ENCODE data around the gene FBXO31.
A peak's percentile ranks its signal among the peaks of the same experiment; 100 is the strongest.

FBXO31 gene

DNA sequence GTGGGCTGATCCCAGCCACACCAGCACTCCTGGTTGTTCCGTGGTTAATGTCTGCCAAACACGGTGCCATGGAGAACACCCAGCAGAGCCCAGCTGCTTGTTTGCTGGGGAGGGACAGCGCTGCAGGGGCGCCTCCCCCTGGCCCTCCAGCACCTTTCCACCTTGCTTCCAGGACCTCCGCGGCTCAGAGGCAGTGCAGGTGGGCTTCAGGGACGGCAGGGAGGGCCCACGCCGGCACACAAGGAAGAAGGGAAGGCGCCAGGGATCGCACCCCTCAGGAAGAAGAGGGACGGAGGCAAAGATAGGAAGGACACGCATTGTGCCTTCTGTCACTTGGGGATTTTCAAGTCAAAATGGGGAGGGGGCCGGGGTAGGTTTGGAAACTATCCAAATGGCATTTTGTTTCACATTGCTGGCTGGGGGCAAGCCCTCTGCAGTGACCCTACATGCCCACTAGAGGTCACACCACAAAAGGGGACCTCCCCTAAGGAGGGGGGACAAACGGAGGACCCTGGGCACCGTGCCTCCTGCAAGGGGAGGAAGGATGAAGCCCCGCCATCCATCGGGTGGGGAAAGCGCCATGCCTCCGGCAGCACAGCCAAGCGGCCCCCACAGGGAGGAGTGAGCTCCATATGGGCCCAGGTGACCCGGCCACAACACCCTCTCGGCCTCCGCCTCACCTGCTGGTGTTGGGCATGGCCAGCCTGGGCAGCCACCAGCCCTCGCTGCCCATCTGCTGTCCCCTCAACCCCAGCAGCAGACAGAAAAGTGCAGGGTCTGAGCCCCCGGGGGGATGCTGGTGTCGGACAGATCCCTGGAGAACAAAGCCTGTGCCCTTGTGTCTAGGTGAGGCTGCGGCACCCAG is 58.9 kb downstream of the FBXO31 start:
- peak; percentile 31 for DNase-seq

DNA sequence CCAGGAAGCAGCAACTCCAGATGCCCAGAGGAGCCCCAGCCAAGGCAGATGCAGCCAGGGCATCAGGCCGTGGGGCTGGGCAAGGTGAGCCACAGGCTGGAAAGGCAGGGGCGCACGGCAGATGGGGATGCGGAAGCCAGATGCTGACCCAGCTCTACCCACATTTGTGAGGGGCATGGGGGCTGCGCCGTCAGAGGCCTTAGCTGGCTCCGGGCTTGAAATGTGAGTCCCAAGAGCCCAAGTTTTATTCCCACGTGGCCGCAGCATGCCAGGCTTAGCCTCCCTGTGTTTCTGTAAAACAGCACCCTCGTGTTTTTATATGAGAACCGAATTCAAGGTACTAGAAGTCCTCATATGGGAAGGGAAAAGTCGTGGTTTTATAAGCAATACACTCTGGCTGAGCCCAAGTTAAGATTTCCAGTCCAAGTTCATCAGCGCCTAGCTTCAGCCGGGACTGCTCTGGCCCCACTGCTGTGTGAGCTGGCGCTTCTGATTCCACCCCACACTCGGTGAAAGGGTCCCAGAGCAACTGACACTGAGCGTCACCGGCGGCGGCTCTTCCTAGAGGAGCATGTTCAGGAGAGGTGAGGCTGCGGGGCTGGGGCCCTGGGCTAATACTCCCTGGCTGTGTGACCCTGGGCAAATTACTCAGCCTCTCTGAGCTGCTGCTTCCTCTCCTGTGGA is 59.7 kb downstream of the FBXO31 start:
- DNase-seq = no peak

DNA sequence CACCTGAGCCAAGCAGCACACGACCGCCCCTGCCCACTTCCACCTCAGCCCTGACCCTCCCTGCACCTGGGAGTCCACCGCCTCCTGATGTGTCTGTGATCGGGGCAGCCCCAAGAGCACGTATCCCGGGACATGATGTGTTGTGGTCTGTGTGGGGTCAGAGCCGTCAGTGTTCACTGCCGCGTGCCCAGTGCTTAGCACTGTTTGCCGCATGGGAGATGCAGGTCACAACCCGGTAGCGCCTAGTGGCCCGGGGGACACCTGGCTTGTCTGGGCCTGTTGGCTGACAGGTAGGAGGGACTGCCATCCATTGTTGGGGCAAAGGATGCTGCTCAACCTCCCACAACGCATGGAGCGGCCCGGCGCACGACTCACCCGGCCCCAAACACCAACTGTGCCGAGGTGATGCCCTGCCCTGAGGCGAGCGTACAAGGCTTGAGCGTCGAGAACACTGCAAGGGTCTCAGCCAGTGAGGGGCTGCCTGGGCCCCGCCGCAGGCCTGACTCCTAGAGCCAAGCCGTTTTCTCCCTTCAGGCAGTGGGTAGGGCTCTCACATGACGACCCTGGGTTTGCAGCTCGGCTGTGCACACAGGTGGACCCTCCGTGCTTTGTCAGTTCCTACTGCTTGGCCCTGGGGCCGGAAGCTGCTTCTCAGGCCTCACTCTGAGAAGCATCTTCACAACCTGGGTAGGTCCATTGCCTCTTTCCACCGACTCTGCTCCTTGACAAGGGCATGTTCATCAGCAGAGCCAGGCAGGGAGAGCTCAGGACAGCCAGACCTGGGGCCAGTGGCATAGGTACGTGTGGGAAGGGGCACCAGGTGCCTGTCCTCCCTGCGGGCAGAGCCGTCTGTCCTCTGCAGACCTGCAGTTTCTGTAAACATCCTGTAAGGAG is 60.5 kb downstream of the FBXO31 start:
- DNase-seq = no peak

DNA sequence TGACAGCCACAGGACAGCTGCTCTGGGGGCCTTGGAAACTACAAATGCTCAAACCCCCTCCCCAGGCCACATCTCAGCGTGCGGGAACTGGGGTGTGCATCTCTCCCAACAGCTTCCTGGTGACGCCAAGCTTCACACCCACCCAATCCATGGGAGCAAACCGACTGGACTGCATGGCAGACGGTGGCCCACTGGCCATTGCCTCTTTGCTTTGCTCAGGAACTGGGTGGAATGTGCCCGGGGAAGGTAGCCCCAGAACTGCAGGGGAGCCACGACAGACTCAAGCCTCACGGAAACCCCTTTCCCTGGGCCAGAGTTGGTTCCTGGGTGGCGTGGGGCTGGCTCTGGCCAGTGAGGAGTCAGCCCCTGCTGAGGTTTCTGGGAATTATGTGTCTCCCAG is 61.2 kb downstream of the FBXO31 start:
- DNase-seq = no peak

DNA sequence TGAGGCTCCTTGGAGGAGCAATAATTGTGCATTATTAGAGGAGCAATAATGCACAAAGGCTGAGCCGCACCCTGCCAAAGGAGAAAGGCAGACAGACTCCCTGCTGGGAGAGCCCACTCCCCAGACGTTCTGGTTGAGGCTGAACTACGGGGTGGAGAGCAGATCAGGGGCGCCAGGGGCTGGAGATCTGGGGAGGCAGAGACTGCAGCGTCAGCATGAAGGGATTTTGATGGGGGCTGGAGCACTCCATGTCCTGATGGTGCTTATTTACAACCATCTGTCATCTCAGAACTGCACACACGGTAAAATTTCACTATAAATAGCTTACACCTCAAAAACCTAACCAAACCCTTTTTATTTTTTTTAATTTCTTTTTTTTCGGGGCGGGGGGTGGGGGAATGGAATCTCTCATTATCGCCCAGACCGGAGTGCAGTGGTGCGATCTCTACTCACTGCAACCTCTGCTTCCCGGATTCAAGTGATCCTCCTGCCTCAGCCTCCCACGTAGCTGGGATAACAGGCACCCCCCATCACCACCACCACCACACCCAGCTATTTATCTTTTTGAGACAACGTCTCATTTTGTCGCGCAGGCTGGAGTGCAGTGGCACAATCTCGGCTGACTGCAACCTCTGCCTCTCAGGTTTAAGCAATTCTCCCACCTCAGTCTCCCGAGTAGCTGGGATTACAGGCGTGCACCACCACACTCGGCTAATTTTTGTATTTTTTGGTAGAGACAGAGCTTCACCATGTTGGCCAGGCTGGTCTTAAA is 62.1 kb downstream of the FBXO31 start:
- no peak for DNase-seq

DNA sequence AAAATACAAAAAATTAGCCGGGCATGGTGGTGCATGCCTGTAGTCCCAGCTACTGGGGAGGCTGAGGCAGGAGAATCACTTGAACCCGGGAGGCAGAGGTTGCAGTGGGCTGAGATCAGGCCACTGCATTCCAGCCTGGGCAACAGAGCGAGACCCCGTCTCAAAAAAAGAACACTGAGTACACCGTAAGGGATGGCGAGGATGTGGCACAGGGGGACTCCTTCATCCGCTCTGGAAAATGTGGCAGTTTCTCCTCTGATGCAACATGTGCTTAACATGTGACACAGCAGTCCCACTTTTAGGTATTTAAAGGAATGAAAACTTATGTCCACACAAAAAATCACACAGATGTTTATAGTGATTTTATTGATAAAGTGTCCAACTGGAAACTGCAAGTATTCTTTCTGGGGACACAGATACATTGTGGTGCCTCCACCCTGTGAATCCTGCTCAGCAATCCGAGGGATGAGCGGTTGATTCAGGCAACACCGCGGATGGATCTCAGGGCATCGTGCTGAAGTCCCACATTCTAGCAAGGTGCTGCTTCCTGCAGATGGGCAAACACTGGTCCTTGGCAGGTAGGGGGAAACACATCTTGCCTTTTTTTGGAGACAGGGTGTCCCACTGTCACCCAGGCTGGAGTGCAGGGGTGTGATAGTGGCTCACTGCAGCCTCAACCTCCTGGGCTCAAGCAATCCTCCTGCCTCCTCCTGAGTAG is 62.9 kb downstream of the FBXO31 start:
- DNase-seq = no peak

DNA sequence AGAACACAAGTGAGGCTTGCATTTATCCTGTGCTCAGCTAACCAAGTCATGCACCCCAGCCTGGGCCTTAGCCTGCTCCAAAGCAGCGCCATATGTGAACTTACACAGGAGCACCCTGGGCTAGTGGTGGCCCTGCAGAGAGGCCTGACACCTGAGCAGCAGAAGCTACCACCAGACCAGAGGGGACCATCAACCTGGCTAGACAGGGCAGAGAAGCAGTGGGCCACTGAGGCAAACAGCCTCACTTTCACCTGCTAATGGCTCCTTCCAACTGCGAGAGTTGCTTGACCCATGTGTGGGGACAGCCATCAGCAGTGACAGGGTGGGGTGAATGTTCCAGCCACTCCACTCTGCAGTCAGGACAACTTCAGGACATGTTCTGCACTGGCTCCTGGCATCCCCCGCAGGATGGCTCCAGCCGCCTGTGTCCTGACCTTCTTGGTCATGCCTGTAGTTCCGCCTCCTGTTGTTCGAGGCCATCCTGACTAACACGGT is 63.5 kb downstream of the FBXO31 start:
- no peak for DNase-seq

DNA sequence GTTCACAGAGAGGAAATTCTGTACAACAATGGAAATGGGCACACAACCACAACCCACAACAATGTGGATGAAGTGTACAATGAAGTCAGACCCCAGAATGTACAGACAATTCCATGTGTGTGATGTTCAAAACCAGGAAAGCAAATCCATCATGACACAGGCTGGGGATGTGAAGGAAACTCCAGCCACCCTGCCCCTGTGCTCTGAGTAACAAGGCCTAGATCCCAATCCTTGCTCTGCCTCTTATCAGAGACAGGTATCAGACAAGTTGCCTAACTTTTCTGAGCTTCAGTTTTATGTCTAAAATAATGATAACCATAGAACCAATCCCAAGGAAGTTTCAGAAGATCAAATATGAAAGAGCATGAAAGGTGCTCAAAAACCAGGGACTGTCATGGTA is 64.6 kb downstream of the FBXO31 start:
- no peak for DNase-seq

DNA sequence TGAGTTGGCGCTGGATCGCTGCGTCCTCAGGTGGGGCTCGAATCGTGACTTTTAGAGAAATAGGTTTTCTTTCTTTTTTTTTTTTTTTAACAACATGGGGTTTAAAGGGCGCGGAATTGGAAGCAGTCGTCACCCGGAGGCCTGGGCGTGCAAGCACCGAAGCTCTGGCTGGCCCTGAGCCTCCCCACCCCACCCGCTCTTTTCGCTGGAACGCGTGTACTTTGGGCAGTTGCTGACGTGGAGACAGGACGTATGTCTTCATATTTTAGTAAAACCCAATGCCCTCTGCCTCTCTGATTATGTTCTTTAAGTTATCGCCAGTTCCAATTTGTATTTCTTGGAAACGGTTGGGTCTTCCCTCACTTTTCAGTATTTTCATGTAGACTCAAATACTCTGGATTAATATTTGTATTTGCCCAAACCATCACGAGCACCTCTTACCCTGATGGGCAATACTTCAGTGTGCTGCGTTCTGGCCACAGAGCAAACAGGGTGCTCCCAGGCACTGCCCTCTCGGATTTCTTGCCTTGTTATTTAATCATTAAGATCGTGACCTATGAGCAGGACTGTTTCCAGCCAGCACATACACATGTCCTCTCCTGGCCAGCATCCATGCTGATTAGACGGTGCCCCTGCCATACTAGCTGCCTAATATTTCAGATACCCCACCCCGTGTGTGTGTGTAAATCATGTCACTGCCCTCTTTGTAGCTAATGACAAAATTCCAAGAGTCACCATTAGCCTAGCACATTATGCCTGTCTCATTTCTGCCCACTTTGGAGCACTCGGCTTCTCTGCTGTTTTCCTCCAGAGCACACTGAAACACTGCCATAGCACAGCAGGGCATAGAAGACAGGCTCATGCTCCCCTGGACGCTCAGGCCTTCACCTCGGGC is 65.6 kb downstream of the FBXO31 start:
- peak; percentile 53 for DNase-seq

DNA sequence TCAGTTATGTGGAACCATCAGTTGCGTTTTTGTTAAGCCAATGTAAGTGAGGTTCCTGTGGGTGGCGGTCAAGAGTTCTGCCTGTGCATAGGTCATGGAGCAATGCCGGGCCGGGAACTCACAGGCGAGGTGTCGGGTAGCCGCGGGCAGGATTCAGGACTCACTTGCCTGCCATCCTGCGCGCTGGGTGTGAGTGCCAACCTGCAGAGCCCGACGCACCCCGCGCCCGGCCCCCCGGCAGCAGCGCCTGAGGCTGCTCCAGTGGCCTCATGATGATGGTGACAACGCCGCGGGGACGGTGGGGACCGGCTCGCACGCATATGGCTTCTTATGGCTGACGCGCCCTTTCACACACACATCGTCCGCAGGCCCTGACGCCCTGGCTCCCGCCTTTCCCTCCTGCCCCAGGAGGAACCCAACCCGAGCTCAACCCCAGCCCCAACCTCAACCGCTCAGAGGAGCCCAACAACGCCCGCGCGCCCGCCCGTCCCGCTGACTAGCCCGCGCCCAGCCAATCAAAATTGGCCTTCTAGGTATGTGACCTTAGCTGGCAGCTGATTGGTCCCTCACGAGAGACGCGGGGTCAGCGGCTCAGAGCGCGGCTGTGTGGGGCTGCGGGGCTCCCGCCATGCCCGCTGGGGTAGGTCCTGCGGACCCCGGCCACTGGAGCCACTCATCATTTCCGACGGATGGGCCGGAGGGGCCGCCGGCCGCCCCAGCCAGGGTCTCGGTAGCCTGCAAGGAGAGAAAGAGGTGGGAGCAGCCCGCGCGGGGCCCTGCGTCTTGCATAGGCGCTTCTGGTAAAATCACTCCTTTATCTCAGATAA is 66.4 kb downstream of the FBXO31 start, which contains the start of gene C16orf95:
C16orf95 (minus strand) TSS at position 470 of the 827 bp plus-strand sequence; CDS start at position 320, 150 bp downstream.
- peak; percentile 97 for DNase-seq

DNA sequence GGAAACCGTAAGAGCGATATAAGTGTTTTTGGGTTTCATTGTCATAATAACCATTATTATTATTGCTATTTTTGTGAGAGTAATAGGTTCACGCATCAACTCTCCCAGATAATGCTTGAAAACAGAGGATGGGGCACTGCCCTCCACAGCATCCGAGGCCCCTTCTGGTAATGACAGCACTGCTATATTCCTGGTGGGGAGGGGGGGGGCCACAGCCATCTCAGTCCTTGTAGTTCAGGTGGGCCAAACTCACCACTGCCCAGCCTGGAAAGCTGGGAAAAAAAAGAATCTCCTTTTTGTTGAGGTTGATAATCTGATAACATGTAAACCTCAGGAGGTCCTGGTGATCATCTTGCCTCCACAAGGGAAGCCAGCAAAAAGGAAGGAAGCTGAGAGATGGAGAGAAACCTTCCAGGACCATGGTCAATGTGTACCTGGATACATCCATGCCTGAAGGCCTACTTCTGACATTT is 67.1 kb downstream of the FBXO31 start:
- DNase-seq = no peak

DNA sequence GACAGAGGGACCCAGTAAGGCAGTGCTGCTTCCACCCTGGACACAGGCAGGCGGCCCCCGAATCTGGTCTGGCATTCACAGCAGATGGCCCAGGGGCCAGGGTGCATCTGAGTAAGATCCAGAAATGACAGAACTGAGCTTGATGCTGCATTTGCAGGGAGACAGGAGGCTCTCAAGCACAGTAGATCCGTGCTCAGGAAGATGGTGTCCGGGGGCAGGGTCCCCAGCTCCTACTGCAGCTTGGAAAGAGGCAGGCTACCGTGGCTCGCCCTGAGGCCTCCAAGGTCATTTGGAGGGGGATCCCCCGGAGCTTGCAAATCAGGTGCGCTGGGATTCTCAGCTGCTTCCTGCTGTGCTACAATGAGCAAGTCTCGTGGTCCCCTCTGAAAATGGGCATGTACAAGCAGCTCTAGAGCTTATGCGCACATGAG is 68.6 kb downstream of the FBXO31 start:
- DNase-seq = no peak

DNA sequence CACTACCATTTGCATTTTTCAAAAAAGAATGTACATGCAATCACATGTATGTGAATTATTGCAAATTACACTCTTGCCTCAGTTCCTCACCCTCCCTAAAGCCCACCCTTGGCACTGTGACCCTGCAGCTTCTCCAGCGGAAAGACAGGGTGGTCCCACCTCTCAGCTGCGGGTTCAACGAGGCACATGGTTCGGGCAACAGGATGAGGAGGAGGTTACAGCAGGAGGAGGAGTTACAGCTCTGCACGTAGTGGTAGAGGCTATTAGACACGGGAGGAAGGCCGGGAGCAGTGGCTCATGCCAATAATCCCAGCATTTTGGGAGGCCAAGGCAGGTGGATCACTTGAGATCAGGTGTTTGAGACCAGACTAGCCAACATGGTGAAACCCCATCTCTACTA is 71.6 kb downstream of the FBXO31 start:
- DNase-seq = no peak

DNA sequence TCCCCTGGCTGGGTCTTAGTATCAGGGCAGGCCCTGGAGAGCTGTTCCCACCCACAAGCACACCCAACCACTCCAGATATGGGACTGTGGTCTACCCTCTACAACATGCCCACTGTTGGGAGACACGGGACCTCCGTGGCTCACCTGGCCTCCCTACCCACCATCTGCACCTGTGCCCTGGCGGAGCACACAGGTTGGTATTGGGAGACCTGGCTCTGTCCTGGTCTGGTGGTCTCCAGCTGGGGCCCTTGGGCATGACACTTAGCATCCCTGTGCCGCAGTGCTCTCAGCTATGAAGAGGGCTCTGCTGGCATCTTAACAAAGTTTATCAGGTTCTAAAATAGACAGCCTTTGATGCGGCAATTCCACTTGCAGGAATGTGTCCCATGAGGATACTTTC is 72.2 kb downstream of the FBXO31 start:
- no peak for DNase-seq

DNA sequence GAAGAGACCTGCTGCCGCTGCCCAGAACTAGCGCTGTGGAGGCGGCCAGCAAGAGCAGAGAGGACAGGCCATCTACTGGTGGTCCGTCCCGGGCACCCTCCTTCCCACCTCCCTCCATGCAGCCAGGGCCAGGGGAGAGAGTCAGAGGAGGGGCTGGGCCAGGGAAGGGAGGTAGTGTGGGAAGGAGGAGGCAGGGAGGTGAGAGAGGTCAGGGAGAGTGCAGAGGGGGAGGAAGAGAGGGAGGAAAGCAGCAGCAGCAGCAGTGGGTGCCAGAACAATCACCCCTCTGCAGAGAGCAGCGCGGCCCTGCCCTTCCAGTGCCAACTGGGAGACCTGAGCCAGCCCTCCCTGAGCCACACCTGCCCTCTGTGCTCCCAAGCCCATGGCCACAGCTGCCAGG is 73.0 kb downstream of the FBXO31 start:
- DNase-seq = no peak

DNA sequence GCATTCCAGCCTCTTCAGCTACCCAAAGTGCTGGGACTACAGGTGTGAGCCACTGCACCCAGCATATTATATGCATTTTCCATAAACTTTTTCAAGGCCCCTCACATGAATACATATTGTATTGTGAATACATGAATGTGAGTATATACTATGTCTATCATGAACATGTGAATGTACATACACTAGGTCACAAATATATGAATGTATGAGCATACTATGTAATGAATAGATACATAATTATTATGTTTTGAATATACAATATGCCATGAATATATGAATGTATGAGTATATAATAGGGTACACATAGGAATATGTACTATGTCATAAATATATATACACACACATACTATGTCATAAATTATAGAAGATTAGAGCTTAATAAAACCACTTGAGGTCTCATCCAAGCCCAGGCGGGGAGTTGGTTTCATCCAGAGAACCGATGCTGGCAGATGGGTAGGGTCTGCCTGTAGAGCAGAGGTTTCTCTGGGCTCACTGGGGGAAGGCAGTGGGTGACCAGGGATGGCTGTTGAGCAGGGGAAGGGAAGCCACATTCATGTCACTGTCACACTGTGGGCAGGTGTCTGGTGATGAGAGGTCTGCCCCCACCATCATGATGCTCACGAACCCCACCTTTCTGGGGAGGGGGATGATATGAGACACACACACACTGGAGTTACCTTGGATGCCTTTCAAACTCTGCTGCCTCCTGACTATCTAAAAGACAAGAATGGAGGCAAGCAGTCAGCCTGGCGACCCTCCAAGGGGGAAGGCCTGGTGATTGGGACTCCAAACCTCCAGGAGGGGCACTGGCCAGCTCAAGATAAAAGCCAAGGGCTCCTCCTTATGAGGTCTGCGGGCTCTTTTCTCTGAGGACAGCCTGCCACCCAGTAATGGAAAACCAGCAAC is 73.7 kb downstream of the FBXO31 start:
- DNase-seq = no peak

DNA sequence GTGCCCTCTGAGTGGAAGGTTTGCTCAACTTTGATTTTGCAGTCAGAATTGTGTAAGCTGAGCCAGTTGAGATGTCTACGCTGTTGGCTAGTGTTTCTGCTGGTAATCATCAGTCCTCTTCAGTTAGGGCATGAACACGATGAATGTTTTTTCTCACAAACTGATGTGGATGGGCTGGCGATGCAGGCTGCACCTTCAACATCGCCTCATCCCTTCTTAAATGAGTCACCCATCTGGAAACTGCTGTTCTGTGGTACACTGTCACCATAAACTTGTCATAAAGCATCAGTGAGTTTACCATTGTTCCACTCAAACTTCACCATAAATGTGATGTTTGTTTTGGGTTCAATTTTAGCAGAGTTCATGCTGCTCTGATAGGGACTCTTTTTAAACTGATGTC is 74.8 kb downstream of the FBXO31 start:
- peak; percentile 86 for DNase-seq

DNA sequence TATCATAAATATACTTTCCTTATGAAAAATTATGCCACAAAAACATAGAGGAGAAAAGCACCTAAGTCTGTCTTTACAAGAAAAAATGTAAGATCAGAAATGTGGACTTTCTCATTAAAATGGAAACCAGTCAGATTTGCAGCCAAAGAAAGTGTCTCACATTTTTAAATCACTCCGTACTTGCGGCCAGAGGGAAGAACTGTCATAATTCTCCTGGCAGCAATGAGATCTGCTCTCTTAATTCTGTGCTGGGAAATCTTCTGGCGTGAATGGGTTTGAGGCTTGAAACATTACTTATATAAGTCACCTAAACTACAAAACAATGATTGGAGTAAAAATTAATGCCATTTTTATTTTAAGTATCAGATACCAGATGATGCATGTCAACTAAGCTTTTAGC is 77.1 kb downstream of the FBXO31 start:
- no peak for DNase-seq
